ENCODE data around the gene CYSLTR2. TPM values are rescaled to one million over a fixed set of nuclear protein-coding genes. Genes with fewer than 3 reads are reported as not detected.

The CYSLTR2 gene
- total RNA-seq, 1 experiment from 2014 or later = not detected

DNA sequence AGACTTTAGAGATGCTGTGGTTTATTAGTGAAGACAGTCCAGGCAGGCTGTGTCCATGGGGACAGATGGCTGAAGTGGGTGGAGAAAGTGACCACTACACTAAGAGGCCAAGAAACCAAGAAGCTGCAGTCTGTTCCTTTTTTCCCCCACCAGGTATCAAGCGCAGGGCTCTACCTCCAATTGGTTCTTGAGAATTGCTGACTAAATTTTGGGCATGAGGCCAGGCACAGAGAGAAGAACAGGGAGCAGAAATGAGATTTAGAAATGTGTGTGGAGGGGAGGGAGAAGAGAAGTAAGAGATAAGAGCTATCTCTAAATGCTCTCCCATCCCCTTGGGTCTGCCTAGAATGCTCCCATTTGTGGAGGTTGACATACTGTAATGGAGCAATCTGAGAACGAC is 12.3 kb upstream of the CYSLTR2 start (continued):
- no peak for TF ChIP-seq E2F1 (CRISPR knock-in tag; IDR thresholded peaks at IDR 0.05)

- Mint-ChIP-seq H3K27ac (no peak overlapping the region), H3K9me3 (peaks cover 11% of the 10 kb centered on the region), H3K27me3 (ENCODE audit: low read depth) (peaks cover 3% of the 10 kb centered on the region; the same call in 1 of the 2 replicates), H3K4me3 (no peak overlapping the region), H3K36me3 (no peaks in the 10 kb centered on the region), H3K4me1 (peaks cover 16% of the 10 kb centered on the region)
- POLR2A ChIA-PET = no interaction called here
- ATAC-seq = no peak
- DNase-seq (ENCODE audit: low spot score) = no peak
- TF ChIP-seq ZBTB21 (CRISPR knock-in tag; IDR thresholded peaks at IDR 0.05; ENCODE audit: borderline replicate concordance) (no peak), STAT6 (CRISPR knock-in tag; conservative IDR thresholded peaks at IDR 0.05; ENCODE audit: low read depth) (no peak), CTCF (IDR thresholded peaks at IDR 0.05) (no peak), TCF7 (CRISPR knock-in tag; IDR thresholded peaks at IDR 0.05; ENCODE audit: low read depth) (no peak), ZNF512 (CRISPR knock-in tag; IDR thresholded peaks at IDR 0.05; ENCODE audit: borderline replicate concordance) (no peak), NFYB (CRISPR knock-in tag; conservative IDR thresholded peaks at IDR 0.05; ENCODE audit: low read depth) (no peak), MYBL2 (CRISPR knock-in tag; IDR thresholded peaks at IDR 0.05) (no peak), ZBTB43 (CRISPR knock-in tag; IDR thresholded peaks at IDR 0.05) (no peak), NFE2L1 (CRISPR knock-in tag; IDR thresholded peaks at IDR 0.05) (no peak), PRDM15 (CRISPR knock-in tag; IDR thresholded peaks at IDR 0.05) (no peak)
- TF ChIP-seq, protein P1, sequence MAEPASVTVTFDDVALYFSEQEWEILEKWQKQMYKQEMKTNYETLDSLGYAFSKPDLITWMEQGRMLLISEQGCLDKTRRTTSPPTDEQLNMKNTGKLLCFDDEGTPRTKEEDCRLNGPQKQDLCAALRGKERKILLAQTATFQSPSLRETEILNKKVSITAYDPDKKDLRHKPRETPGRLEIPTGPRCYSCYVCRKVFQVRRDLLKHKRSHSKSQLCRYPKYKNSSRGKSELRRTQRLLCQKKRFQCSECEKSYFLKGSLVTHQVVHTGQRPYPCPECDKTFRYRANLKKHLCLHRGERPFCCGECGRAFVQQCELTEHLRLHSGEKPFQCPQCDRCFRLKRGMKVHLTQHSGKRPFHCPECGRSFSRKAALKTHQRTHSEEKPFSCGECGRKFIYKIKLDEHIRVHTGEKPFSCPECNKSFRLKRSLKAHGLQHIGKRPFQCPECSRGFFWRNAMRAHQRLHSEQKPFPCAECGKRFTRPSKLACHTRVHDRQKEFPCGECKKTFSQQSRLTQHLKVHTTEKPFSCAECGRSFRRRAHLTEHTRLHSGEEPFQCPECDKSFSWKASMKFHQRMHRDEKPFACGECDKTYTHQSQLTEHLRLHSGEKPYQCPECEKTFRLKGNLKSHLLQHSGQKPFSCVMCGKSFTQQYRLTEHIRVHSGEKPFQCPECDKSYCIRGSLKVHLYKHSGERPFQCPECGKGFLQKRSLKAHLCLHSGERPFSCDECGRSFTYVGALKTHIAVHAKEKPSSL (CRISPR knock-in tag; conservative IDR thresholded peaks at IDR 0.05) = no peak
- CTCF ChIA-PET = no interaction called here
Observed at GRCh38 chr13:48642061-48642460, 11.7 kb upstream of the CYSLTR2 start.

Data from WTC11 (cell line).